Measurements from ENCODE around the gene FOXR1.

FOXR1 gene

GRCh38 chr11:118971646-118972045 is at the start of gene FOXR1:
Gene FOXR1 (plus strand): TSS chr11:118971761. CDS start chr11:118971932, 171 bp downstream.
- H3K4me3 ChIP-seq (replicated peaks in 1 of 2; ENCODE audit: low read depth in 2 of 2, low read length in 2 of 2) = no peak within 1 kb of the TSS
- DNase-seq (ENCODE audit: low read depth in 2 of 2) = no peak
- TF ChIP-seq CTCF (IDR thresholded peaks at IDR 0.05; ENCODE audit: low read depth, low read length) = no peak

GRCh38 chr11:118921929-118922744 is 49.4 kb upstream of the FOXR1 start:
- TF ChIP-seq CTCF (IDR thresholded peaks at IDR 0.05; ENCODE audit: low read depth, low read length) = no peak
- peak overlapping the region; percentile 99 for H3K4me3 ChIP-seq (replicated peaks in 1 of 2; ENCODE audit: low read depth in 2 of 2, low read length in 2 of 2)
- peak; percentile 82 to 96 for DNase-seq (ENCODE audit: low read depth in 2 of 2)

GRCh38 chr11:118922745-118923627 is 48.6 kb upstream of the FOXR1 start:
- no peak for DNase-seq (ENCODE audit: low read depth in 2 of 2)
- H3K4me3 ChIP-seq (replicated peaks in 1 of 2; ENCODE audit: low read depth in 2 of 2, low read length in 2 of 2) = peak overlapping the region; percentile 99
- no peak for TF ChIP-seq CTCF (IDR thresholded peaks at IDR 0.05; ENCODE audit: low read depth, low read length)

- DNase-seq (ENCODE audit: low read depth in 2 of 2) = no peak
- TF ChIP-seq CTCF (IDR thresholded peaks at IDR 0.05; ENCODE audit: low read depth, low read length) = no peak
- H3K4me3 ChIP-seq (replicated peaks in 1 of 2; ENCODE audit: low read depth in 2 of 2, low read length in 2 of 2) = peak overlapping the region; percentile 99
Measured at GRCh38 chr11:118923721-118924587, 47.6 kb upstream of the FOXR1 start.

- no peak for TF ChIP-seq CTCF (IDR thresholded peaks at IDR 0.05; ENCODE audit: low read depth, low read length)
- DNase-seq (ENCODE audit: low read depth in 2 of 2) = peak; percentile 43 to 49
- peak overlapping the region; percentile 99 for H3K4me3 ChIP-seq (replicated peaks in 1 of 2; ENCODE audit: low read depth in 2 of 2, low read length in 2 of 2)
Measured at GRCh38 chr11:118924591-118925585, 46.7 kb upstream of the FOXR1 start.

All from cardiac fibroblast (primary cell).